Sigmoid colon (tissue), 7 donors: ENCODE data around the gene PDE6A. TPM values are rescaled to one million over a fixed set of nuclear protein-coding genes. Genes with fewer than 3 reads are reported as not detected.

Experiments
- DNase-seq: peaks from one replicate; pipeline ENCODE4 v3.0.0-alpha.2; 2019
- H3K27ac ChIP-seq, 4 donors: fragments of 200-600 bp; sonication (generic); one replicate each; pipeline ENCODE4 v1.5.1; 2016 to 2019; ENCODE audit warnings: mild to moderate bottlenecking in 1 of 4
- H3K27me3 ChIP-seq, 3 donors: fragments of 200-600 bp; sonication (generic); one replicate each; pipeline ENCODE4 v1.5.1; 2019; ENCODE audit warnings: mild to moderate bottlenecking in 1 of 3
- H3K36me3 ChIP-seq, 4 donors: fragments of 200-600 bp; sonication (generic); one replicate each; pipeline ENCODE4 v1.5.1; 2016 to 2019
- H3K4me1 ChIP-seq, 4 donors: fragments of 200-600 bp; sonication (generic); one replicate each; pipeline ENCODE4 v1.5.1; 2017 to 2019
- H3K4me3 ChIP-seq, 4 donors: fragments of 200-600 bp; sonication (generic); one replicate each; pipeline ENCODE4 v1.5.1; 2017 to 2019; ENCODE audit warnings: mild to moderate bottlenecking in 2 of 4, moderate library complexity in 1 of 4
- H3K9me3 ChIP-seq, 4 donors: fragments of 200-600 bp in 3 of 4; sonication (generic) in 3 of 4; one replicate each; pipeline versions ENCODE4 v1.5.1 to v1.6.1; 2013 to 2019
- EP300 ChIP-seq, 4 donors: sonication (generic); formaldehyde crosslinking; IDR thresholded peaks; one replicate each; pipeline ENCODE4 v1.6.1; 2017; ENCODE audit warnings: antibody characterized with exemption in 4 of 4
- POLR2A ChIP-seq, 2 donors: fragments of 450-650 bp; IDR thresholded peaks; one replicate each; pipeline ENCODE4 v1.6.1; 2016; ENCODE audit warnings: antibody characterized with exemption in 2 of 2, mild to moderate bottlenecking in 2 of 2, moderate library complexity in 2 of 2
- POLR2AphosphoS5 ChIP-seq, 4 donors: sonication (generic); formaldehyde crosslinking; IDR thresholded peaks; one replicate each; pipeline ENCODE4 v1.6.1; 2017; ENCODE audit warnings: antibody characterized with exemption in 4 of 4
- WGBS, 2 donors: extraction: QIAGEN DNeasy Blood & Tissue Kit; methylation state at CpG; one replicate each; pipeline ENCODE4 v1.1.7; 2013; 5-methylcytosine and 5-hydroxymethylcytosine counted together
- intact Hi-C: fragments of 100-400 bp; cut with DNase I; formaldehyde crosslinking; loops from one replicate; pipeline ENCODE4 v1.15.1; 2023
- polyA plus RNA-seq, 3 donors: library from polyadenylated mRNA; stranded (reverse); fragments of 200-250 nt; gene quantifications; one replicate each; pipeline ENCODE4 v1.2.3, GENCODE V29; 2013
- total RNA-seq, 4 donors: library from RNA; depleted of rRNA; stranded (reverse); fragments of >200 nt; gene quantifications; one replicate each; pipeline ENCODE4 v1.1.0, GENCODE V29; 2016
- TF ChIP-seq, protein P1 (sequence below), 4 experiments: fragments of 450-650 bp in 3 of 4; fragments of 200-600 bp in 1 of 4; IDR thresholded peaks; one replicate each; pipeline ENCODE4 v1.5.1; 2016 to 2019; ENCODE audit warnings: antibody characterized with exemption in 4 of 4, mild to moderate bottlenecking in 3 of 4, moderate library complexity in 2 of 4
- donor health status: healthy with polysubstance abuse.
- donor health status: Bipolar disorder and iron deficiency.
- donor health status: healthy.

The PDE6A gene
- total and polyA plus RNA-seq, 7 donors = 1.6 to 2.8 (median 2.4) TPM; not detected in 4

DNA sequence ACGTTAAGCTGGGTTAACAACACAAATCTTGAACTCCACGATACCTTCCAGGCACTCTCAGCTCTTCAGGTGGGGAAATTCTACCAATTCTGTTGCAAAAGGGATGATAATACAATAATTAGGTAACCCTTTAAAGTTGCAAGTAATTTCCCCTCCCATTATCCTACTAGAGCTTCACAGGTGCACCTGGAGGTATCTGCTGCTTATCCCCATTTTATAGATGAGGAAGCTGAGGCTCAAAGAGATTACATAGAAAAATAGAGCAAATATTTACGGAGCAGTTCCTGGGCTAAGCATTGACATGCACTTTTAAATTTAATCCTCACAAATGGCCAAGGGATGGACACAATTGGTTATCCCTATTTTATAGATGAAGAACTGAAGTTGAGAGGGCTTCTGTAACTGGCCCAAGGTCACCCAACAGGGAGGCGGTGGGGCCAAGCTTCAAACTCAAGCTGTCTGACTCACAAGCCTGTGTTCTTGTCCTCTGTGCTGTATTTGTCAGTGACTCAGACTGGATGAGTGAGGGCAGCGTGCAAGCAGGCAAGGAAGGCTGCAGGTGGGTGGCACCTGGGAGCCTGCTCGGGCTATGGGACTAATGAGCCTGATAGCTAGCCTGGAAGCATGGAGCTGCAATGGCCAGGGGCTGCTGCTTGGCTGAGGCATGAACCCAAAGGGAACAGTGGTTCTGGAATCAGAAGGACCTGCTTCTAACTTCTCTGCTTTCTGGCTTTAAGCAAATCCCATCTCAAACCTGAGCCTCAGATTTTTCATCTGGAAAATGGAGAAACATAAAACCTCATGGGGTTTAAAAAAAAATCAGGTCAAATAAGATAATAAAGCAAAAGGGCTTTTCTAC is 105.5 kb downstream of the PDE6A start:
- no peaks in the 10 kb centered on the region for H3K27me3 ChIP-seq
- H3K4me1 ChIP-seq = peaks cover 0 to 3% (median 0%) of the 10 kb centered on the region in 4 donors
- no peaks in the 10 kb centered on the region for H3K9me3 ChIP-seq
- intact Hi-C loops = no loop called here
- no peak overlapping the region for H3K4me3 ChIP-seq
- no peak overlapping the region for H3K27ac ChIP-seq
- 84 to 91% methylated on average over 6 of the region's 6 CpGs for WGBS, 2 donors
- TF ChIP-seq POLR2A (IDR thresholded peaks at IDR 0.05) (no peak), EP300 (IDR thresholded peaks at IDR 0.05) (no peak)
- TF ChIP-seq, protein P1, sequence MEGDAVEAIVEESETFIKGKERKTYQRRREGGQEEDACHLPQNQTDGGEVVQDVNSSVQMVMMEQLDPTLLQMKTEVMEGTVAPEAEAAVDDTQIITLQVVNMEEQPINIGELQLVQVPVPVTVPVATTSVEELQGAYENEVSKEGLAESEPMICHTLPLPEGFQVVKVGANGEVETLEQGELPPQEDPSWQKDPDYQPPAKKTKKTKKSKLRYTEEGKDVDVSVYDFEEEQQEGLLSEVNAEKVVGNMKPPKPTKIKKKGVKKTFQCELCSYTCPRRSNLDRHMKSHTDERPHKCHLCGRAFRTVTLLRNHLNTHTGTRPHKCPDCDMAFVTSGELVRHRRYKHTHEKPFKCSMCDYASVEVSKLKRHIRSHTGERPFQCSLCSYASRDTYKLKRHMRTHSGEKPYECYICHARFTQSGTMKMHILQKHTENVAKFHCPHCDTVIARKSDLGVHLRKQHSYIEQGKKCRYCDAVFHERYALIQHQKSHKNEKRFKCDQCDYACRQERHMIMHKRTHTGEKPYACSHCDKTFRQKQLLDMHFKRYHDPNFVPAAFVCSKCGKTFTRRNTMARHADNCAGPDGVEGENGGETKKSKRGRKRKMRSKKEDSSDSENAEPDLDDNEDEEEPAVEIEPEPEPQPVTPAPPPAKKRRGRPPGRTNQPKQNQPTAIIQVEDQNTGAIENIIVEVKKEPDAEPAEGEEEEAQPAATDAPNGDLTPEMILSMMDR (IDR thresholded peaks at IDR 0.05) = no peak
- H3K36me3 ChIP-seq = peaks cover 15 to 90% (median 29%) of the 10 kb centered on the region in 4 donors
- DNase-seq = no peak

DNA sequence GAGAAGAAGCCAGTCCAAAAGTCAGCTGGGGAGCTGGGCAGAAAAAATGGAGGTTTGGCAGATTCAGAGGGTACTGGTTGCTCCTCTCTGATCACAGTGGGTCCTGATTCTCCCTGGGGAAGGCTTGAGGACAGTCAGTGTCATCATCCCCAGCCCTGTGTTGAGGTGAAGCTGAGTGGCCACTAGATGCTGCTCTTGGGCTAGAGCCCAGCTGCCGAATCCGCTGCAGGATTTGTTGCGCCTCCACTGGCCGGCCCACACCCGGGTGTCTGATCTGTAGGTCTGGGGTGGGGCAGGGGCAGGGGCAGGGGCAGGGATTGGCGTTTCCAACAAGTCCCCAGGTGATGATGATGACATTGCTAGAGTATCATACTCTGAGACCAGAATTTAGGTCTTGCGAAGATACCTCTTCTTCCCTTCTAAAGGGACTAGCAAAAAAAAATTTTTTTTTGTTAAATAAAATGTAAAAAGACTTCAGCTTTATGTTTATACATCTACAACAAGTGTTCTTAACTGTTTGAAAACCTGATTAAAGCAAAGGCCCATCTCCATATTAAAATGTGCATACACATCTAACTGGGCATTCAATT is 106.8 kb downstream of the PDE6A start:
- no peak for DNase-seq
- Histone ChIP-seq H3K4me1 (peaks cover 0 to 3% (median 0%) of the 10 kb centered on the region in 4 donors), H3K27me3 (no peaks in the 10 kb centered on the region), H3K36me3 (peaks cover 15 to 91% (median 37%) of the 10 kb centered on the region in 4 donors), H3K27ac (no peak overlapping the region), H3K9me3 (no peaks in the 10 kb centered on the region), H3K4me3 (no peak overlapping the region)
- intact Hi-C loops = no loop called here
- TF ChIP-seq POLR2AphosphoS5 (IDR thresholded peaks at IDR 0.05) (no peak), POLR2A (IDR thresholded peaks at IDR 0.05) (no peak), EP300 (IDR thresholded peaks at IDR 0.05) (no peak)
- TF ChIP-seq, protein P1 (IDR thresholded peaks at IDR 0.05) = peak in 1 of 4 experiments; percentile 11
- 26 to 51% methylated on average over 7 of the region's 7 CpGs for whole genome bisulfite sequencing, 2 donors

DNA sequence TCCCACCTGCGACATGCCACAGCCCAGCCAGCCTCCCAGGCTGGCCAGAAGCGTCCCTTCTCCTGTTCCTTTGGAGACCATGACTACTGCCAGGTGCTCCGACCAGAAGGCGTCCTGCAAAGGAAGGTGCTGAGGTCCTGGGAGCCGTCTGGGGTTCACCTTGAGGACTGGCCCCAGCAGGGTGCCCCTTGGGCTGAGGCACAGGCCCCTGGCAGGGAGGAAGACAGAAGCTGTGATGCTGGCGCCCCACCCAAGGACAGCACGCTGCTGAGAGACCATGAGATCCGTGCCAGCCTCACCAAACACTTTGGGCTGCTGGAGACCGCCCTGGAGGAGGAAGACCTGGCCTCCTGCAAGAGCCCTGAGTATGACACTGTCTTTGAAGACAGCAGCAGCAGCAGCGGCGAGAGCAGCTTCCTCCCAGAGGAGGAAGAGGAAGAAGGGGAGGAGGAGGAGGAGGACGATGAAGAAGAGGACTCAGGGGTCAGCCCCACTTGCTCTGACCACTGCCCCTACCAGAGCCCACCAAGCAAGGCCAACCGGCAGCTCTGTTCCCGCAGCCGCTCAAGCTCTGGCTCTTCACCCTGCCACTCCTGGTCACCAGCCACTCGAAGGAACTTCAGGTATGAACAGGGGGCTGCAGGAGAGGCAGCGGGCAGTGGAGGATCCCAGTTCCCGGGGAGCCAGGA is 108.0 kb downstream of the PDE6A start:
- 89 to 90% methylated on average over 18 of the region's 18 CpGs for WGBS, 2 donors

DNA sequence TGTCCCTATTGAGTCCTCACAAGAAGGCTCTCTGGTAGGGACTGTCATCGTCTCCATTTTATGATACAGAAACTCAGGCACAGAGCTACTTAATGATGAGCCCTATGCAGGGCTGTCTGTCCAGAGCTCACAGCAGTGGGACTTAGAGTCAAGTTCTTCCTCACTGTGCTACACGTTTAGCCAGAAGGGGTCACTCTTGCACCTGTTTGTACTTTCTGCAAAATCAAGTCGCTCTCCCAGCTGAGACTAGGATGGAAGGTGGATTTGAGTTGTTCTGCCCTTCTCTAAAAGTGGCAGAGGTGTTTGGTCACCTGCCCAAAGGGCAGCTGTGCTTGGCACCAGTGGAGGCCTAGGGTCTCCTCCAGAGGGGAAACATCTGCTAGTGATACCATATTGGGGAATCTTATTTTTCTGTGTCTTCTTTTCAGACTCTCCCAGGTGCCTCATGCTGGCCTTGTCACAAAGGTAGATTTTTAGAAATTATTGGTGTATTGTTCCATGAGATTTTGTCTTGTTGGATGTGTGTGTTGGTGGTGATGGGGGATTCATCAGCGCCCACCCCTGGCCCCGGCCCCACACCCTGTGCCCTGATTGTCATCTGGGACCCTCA is 110.2 kb downstream of the PDE6A start:
- 48 to 57% methylated on average over 5 of the region's 5 CpGs for WGBS, 2 donors
- H3K36me3 ChIP-seq = peaks cover 6 to 66% (median 27%) of the 10 kb centered on the region in 4 donors
- H3K9me3 ChIP-seq = no peaks in the 10 kb centered on the region
- H3K4me3 ChIP-seq = no peak overlapping the region
- no peak for DNase-seq
- H3K4me1 ChIP-seq = peaks cover 0 to 15% (median 7%) of the 10 kb centered on the region in 4 donors
- intact Hi-C loops = no loop called here
- H3K27me3 ChIP-seq = no peaks in the 10 kb centered on the region
- H3K27ac ChIP-seq = peak overlapping the region in 1 of 4 donors; percentile 22
- TF ChIP-seq, protein P1 (IDR thresholded peaks at IDR 0.05) = peak in 2 of 4 experiments; percentile 46 to 47
- no peak for TF ChIP-seq POLR2A (IDR thresholded peaks at IDR 0.05)
- TF ChIP-seq POLR2AphosphoS5 (IDR thresholded peaks at IDR 0.05) = no peak

More for the DNA sequence above, 108.0 kb downstream of the PDE6A start:
- DNase-seq = no peak
- Histone ChIP-seq H3K4me3 (no peak overlapping the region), H3K27me3 (no peaks in the 10 kb centered on the region), H3K4me1 (peaks cover 0 to 5% (median 2%) of the 10 kb centered on the region in 4 donors), H3K27ac (no peak overlapping the region), H3K9me3 (no peaks in the 10 kb centered on the region), H3K36me3 (peaks cover 6 to 89% (median 31%) of the 10 kb centered on the region in 4 donors)
- intact Hi-C loops = no loop called here
- TF ChIP-seq EP300 (IDR thresholded peaks at IDR 0.05) = no peak
- TF ChIP-seq POLR2A (IDR thresholded peaks at IDR 0.05) = no peak
- no peak for TF ChIP-seq POLR2AphosphoS5 (IDR thresholded peaks at IDR 0.05)
- TF ChIP-seq, protein P1 (IDR thresholded peaks at IDR 0.05) = no peak
